ENCODE measurements around the gene BSN.

BSN gene

DNA sequence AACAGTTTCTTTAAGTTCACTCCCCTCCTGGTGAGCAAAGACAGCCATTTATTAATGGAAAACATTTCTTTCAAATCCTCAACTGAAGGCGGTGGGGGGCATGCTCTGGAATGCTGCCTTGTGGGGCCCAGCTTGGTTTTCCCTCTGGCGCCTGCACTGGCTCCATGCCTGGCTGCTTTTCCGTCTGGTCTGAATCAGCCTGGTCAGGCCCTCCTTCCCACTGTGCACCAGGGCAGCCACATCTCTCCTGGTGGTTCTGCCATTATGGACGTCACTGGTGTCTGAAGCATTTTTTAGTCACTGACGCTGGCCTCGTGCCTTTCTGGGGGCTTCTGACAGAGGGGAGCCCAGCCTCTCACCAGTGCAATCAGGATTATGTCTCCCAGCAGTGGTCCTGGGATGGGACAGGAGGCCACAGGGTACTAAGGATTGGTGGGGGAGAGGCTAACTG, 62.2 kb downstream of the BSN start:
- CTCF ChIA-PET, result interaction anchor here (1.1 kb wide), 1 partner anchor 55 kb away, joined by 4 read pairs; no protein-coding TSS in a partner anchor

DNA sequence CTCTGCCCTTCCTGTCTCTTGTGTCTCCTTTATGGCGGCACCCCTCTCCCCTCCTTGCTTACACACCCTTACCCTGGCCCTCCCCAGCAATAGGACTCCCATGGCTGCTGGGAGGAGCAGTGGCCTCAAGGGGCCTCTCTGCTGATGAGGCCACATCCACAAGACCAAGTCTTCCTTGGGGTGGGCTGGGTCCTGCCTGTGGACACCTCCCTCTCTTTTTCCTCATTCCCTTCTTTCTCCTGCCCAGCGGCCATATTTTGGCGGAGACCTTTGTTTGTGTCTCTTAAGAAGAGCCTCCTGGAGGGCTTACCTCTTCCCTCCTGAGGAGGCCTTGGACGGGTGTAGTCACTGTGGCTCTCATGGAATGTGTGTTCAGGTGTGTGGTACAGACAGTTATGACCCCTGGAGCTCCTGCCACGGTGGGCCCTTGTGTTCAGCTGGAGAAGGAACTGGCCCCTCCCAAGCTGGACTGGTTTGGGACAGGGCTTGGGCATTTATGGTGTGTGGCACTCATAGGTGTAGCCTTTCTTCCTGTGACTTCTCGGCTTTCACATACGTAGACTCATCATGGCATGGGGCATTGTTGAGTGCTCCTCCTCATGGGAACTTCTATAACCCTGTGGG, 63.2 kb downstream of the BSN start:
- CTCF ChIA-PET, result no interaction called here
- TF ChIP-seq, protein P1, sequence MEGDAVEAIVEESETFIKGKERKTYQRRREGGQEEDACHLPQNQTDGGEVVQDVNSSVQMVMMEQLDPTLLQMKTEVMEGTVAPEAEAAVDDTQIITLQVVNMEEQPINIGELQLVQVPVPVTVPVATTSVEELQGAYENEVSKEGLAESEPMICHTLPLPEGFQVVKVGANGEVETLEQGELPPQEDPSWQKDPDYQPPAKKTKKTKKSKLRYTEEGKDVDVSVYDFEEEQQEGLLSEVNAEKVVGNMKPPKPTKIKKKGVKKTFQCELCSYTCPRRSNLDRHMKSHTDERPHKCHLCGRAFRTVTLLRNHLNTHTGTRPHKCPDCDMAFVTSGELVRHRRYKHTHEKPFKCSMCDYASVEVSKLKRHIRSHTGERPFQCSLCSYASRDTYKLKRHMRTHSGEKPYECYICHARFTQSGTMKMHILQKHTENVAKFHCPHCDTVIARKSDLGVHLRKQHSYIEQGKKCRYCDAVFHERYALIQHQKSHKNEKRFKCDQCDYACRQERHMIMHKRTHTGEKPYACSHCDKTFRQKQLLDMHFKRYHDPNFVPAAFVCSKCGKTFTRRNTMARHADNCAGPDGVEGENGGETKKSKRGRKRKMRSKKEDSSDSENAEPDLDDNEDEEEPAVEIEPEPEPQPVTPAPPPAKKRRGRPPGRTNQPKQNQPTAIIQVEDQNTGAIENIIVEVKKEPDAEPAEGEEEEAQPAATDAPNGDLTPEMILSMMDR (IDR thresholded peaks at IDR 0.05; ENCODE audit: insufficient read depth, low read length, missing control alignments), result no peak
- H3K4me3 ChIP-seq (ENCODE audit: low read depth, low read length), result no peak overlapping the region
- POLR2A ChIA-PET, result no interaction called here
- DNase-seq (ENCODE audit: low read depth, low spot score), result no peak

More for the DNA sequence above, 62.2 kb downstream of the BSN start:
- POLR2A ChIA-PET, result no interaction called here
- peak; percentile 17 for DNase-seq (ENCODE audit: low read depth, low spot score)
- TF ChIP-seq, protein P1 (IDR thresholded peaks at IDR 0.05; ENCODE audit: insufficient read depth, low read length, missing control alignments), result no peak
- no peak overlapping the region for H3K4me3 ChIP-seq (ENCODE audit: low read depth, low read length)

DNA sequence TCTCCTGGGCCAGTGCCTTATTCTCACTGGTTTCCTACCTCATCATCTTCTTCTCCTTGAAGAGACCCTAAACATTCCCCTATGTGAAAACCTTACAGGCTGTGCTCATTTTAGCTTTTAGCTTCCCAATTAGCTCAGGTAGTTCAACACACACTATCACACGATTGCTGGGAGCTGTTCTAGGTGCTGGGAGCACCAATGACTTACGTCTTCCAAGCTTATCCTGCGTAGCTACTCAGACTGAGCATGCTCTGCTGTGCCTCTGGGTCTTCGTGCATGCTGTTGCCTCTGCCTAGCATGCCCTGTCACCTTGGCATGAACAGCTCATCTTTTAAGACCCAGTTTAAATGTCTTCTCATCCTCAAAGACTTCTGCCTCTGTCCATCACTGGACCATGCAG, 64.1 kb downstream of the BSN start:
- TF ChIP-seq, protein P1 (IDR thresholded peaks at IDR 0.05; ENCODE audit: insufficient read depth, low read length, missing control alignments), result no peak
- DNase-seq (ENCODE audit: low read depth, low spot score), result no peak
- H3K4me3 ChIP-seq (ENCODE audit: low read depth, low read length), result no peak overlapping the region
- CTCF ChIA-PET, result no interaction called here
- POLR2A ChIA-PET, result no interaction called here

DNA sequence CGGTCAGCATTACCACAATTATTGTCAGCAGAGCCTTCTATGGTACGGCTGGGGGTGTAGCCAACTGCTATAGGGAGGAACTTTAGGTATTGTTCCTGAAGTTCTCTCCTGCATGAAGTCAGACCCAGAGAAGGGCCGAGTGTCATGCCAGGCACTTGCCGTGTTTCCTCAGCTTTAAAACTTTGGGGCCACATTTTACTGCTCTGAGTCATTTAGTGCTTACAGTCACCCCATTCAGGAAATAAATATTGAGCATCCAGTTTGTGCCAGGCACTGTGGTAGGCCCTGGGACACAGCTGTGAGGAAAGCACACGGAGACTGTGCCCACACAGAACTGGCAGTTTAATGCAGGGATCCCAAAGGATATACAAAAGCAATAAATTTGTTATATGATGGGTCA, 65.4 kb downstream of the BSN start:
- TF ChIP-seq, protein P1 (IDR thresholded peaks at IDR 0.05; ENCODE audit: insufficient read depth, low read length, missing control alignments), result no peak
- CTCF ChIA-PET, result no interaction called here
- no peak for DNase-seq (ENCODE audit: low read depth, low spot score)
- H3K4me3 ChIP-seq (ENCODE audit: low read depth, low read length), result no peak overlapping the region
- POLR2A ChIA-PET, result no interaction called here

DNA sequence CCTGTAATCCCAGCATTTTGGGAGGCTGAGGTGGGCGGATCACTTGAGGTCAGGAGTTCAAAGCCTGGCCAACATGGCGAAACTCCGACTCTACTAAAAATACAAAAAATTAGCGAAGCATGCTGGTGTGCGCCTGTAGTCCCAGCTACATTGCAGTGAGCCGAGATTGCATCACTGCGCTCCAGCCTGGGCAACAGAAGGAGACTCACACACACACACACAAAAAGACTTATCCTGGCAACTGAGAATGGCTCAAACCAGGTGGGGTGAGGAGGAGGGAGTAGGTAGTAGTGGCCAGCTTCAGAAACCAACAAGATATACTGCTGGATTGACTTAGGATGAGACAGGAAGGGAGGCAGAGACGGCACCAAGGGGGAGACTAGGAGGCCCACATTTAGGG, 66.5 kb downstream of the BSN start:
- no peak overlapping the region for H3K4me3 ChIP-seq (ENCODE audit: low read depth, low read length)
- POLR2A ChIA-PET, result no interaction called here
- CTCF ChIA-PET, result no interaction called here
- DNase-seq (ENCODE audit: low read depth, low spot score), result no peak
- TF ChIP-seq, protein P1 (IDR thresholded peaks at IDR 0.05; ENCODE audit: insufficient read depth, low read length, missing control alignments), result no peak

DNA sequence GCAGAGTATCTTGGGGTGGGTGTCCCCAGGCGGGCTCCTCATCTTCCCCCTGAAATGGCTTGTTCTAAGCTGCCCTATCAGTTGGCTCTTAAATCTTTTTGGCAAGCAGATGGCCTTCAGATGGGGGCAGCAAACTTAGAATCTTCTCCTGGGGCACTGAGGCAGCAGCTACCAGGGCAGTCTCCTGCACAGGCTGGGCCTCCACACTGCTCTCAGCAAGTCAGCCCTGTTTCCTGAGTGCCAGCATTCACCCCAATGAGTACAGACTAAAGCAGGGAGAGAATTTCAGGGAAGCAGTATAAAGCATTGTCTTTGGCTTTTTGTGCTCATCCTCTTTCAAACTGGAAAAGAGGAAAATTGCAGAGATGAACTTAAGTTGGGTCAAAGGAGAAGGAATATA, 68.8 kb downstream of the BSN start:
- POLR2A ChIA-PET, result no interaction called here
- TF ChIP-seq, protein P1 (IDR thresholded peaks at IDR 0.05; ENCODE audit: insufficient read depth, low read length, missing control alignments), result no peak

More for the DNA sequence above, 68.8 kb downstream of the BSN start:
- no peak for DNase-seq (ENCODE audit: low read depth, low spot score)
- no peak overlapping the region for H3K4me3 ChIP-seq (ENCODE audit: low read depth, low read length)
- CTCF ChIA-PET, result no interaction called here

All from AG04449 (cell line).